SK-N-SH treated with all-trans-retinoic acid at 6 μM for 48 hours (cell line): ENCODE data around the gene FAM185A.

Experiments used
- ATAC-seq: fragments of 200-7000 bp; cut with Tn5 transposase; 3 replicates; pipeline ENCODE4 v1.9.1; 2020; ENCODE audit warnings: mild to moderate bottlenecking, moderate library complexity
- ARNTL ChIP-seq: fragments of 450-650 bp; formaldehyde crosslinking; IDR thresholded peaks from 2 replicates; pipeline ENCODE4 v1.5.0; 2020; ENCODE audit warnings: low read depth, mild to moderate bottlenecking, moderate library complexity, borderline replicate concordance
- BACH2 ChIP-seq: fragments of 250-450 bp; sonication (Bioruptor Pico); IDR thresholded peaks from 2 replicates; pipeline ENCODE4 v1.9.0; 2021; ENCODE audit warnings: mild to moderate bottlenecking, borderline replicate concordance
- CSDC2 ChIP-seq: fragments of 250-450 bp; sonication (Bioruptor Pico); IDR thresholded peaks from 2 replicates; pipeline ENCODE4 v1.5.0; 2020; ENCODE audit warnings: mild to moderate bottlenecking, moderate library complexity
- ESRRG ChIP-seq: fragments of 250-450 bp; sonication (Bioruptor Pico); IDR thresholded peaks from 2 replicates; pipeline ENCODE4 v1.6.1; 2021; ENCODE audit warnings: mild to moderate bottlenecking
- GLIS3 ChIP-seq: fragments of 250-450 bp; sonication (Bioruptor Pico); IDR thresholded peaks from 2 replicates; pipeline ENCODE4 v1.5.0; 2020; ENCODE audit warnings: mild to moderate bottlenecking, moderate library complexity
- ISL1 ChIP-seq: fragments of 250-450 bp; sonication (Bioruptor Pico); IDR thresholded peaks from 2 replicates; pipeline ENCODE4 v2.1.2; 2022; ENCODE audit warnings: mild to moderate bottlenecking, moderate library complexity
- OSR1 ChIP-seq: fragments of 250-450 bp; sonication (Bioruptor Pico); IDR thresholded peaks from 2 replicates; pipeline ENCODE4 v1.8.0; 2022; ENCODE audit warnings: moderate library complexity, mild to moderate bottlenecking, inconsistent platforms
- PPARA ChIP-seq: fragments of 250-450 bp; sonication (Bioruptor Pico); IDR thresholded peaks from 2 replicates; pipeline ENCODE4 v1.5.0; 2020; ENCODE audit warnings: mild to moderate bottlenecking, borderline replicate concordance
- RARB ChIP-seq: fragments of 250-450 bp; sonication (Bioruptor Pico); IDR thresholded peaks from 2 replicates; pipeline ENCODE4 v1.8.0; 2021; ENCODE audit warnings: mild to moderate bottlenecking, moderate library complexity
- TOX ChIP-seq: fragments of 250-450 bp; sonication (Bioruptor Pico); IDR thresholded peaks from 2 replicates; pipeline ENCODE4 v1.8.0; 2021; ENCODE audit warnings: mild to moderate bottlenecking, moderate library complexity, borderline replicate concordance
- ZC3H10 ChIP-seq: fragments of 250-450 bp; sonication (Bioruptor Pico); IDR thresholded peaks from 2 replicates; pipeline ENCODE4 v1.5.1; 2021; ENCODE audit warnings: mild to moderate bottlenecking, moderate library complexity
- ZFP3 ChIP-seq: fragments of 250-450 bp; sonication (Bioruptor Pico); IDR thresholded peaks from 2 replicates; pipeline ENCODE4 v1.5.0; 2020; ENCODE audit warnings: mild to moderate bottlenecking, moderate library complexity
- ZFP30 ChIP-seq: fragments of 450-650 bp; formaldehyde crosslinking; IDR thresholded peaks from 2 replicates; pipeline ENCODE4 v1.5.0; 2022; ENCODE audit warnings: mild to moderate bottlenecking, moderate library complexity
- ZNF565 ChIP-seq: fragments of 450-650 bp; formaldehyde crosslinking; conservative IDR thresholded peaks from 2 replicates; pipeline ENCODE4 v1.5.0; 2020; ENCODE audit warnings: low read depth, mild to moderate bottlenecking, moderate library complexity
- ZNF70 ChIP-seq: fragments of 450-650 bp; formaldehyde crosslinking; IDR thresholded peaks from 2 replicates; pipeline ENCODE4 v1.5.0; 2020; ENCODE audit warnings: mild to moderate bottlenecking, moderate library complexity
- ZNF8 ChIP-seq: fragments of 450-650 bp; formaldehyde crosslinking; IDR thresholded peaks from 2 replicates; pipeline ENCODE4 v1.5.0; 2020; ENCODE audit warnings: mild to moderate bottlenecking, moderate library complexity
- TF ChIP-seq, protein P1 (sequence below): fragments of 250-450 bp; sonication (Bioruptor Pico); IDR thresholded peaks from 2 replicates; pipeline ENCODE4 v1.8.0; 2021; ENCODE audit warnings: low read depth, mild to moderate bottlenecking, moderate library complexity, borderline replicate concordance
- TF ChIP-seq, protein P2 (sequence below): fragments of 250-450 bp; sonication (Bioruptor Pico); IDR thresholded peaks from 2 replicates; pipeline ENCODE4 v1.5.1; 2020; ENCODE audit warnings: low read depth, mild to moderate bottlenecking, moderate library complexity
- TF ChIP-seq, protein P3 (sequence below): fragments of 250-450 bp; sonication (Bioruptor Pico); IDR thresholded peaks from 2 replicates; pipeline ENCODE4 v1.5.0; 2020; ENCODE audit warnings: mild to moderate bottlenecking, moderate library complexity
- TF ChIP-seq, protein P4 (sequence below): fragments of 250-450 bp; sonication (Bioruptor Pico); IDR thresholded peaks from 2 replicates; pipeline ENCODE4 v1.8.0; 2020; ENCODE audit warnings: mild to moderate bottlenecking, moderate library complexity, borderline replicate concordance
- TF ChIP-seq, protein P5 (sequence below): fragments of 250-450 bp; sonication (Bioruptor Pico); IDR thresholded peaks from 2 replicates; pipeline ENCODE4 v1.5.1; 2021; ENCODE audit warnings: mild to moderate bottlenecking, moderate library complexity

Gene FAM185A

DNA sequence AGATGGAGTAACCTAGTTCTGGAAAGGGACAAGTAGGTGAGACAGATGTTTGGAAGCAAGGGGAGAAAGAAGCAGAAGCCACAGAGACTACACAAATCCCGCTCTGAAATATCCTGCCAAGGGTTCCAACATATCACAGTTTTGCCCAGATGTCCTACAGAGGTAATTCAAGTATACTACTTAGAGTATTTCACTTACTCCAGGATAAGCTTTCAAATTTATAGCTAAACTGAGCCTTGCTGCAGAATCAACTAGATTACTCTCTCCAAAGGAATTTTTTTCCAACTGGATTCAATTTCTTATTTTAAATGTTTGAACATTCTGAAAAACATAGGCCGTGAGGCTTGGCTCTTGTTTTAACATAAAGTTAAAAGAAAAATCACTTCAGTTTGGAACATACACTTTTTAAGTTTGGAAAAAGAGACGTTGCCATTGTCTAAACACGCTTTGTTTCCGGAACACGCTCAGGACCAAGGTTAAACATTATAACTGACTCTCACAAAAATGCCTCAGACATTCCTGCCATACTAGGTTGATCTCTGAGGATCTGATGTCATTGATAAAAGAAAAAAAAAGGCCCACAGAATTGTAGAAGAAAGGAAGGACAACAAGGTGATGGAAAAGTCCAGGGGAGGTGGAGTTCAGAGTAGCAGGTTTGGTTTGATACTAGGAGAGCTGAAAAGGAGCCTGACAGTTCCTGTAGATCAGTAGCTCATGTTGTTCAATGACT lies 74.8 kb downstream of the FAM185A start (continued):
- TF ChIP-seq, protein P1, sequence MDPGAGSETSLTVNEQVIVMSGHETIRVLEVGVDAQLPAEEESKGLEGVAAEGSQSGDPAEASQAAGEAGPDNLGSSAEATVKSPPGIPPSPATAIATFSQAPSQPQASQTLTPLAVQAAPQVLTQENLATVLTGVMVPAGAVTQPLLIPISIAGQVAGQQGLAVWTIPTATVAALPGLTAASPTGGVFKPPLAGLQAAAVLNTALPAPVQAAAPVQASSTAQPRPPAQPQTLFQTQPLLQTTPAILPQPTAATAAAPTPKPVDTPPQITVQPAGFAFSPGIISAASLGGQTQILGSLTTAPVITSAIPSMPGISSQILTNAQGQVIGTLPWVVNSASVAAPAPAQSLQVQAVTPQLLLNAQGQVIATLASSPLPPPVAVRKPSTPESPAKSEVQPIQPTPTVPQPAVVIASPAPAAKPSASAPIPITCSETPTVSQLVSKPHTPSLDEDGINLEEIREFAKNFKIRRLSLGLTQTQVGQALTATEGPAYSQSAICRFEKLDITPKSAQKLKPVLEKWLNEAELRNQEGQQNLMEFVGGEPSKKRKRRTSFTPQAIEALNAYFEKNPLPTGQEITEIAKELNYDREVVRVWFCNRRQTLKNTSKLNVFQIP (CRISPR knock-in tag), result no peak
- TF ChIP-seq BACH2, result no peak

DNA sequence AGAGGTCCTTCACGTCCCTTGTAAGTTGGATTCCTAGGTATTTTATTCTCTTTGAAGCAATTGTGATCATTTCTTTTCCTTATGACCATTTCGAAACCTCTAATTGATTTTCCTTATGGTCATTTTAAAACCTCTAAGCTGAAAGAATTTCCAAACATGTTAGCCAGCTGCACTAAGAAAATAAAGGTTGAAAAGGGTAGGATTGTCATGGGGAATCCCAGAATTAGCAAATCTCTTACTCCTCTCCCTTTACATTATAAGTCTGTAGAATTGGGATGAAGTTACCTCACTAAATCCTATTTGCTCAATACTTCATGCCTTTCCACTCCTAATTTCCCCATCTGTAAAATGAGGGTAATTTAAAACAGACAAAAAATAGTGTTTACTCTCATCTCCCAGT lies 79.5 kb downstream of the FAM185A start:
- no peak for ATAC-seq
- no peak for TF ChIP-seq ZNF70
- no peak for TF ChIP-seq BACH2
- no peak for TF ChIP-seq ZC3H10
- no peak for TF ChIP-seq RARB (CRISPR knock-in tag)
- TF ChIP-seq ARNTL, result no peak
- TF ChIP-seq ZFP3 (CRISPR knock-in tag), result no peak
- TF ChIP-seq ZFP30 (CRISPR knock-in tag), result no peak
- TF ChIP-seq, protein P2, sequence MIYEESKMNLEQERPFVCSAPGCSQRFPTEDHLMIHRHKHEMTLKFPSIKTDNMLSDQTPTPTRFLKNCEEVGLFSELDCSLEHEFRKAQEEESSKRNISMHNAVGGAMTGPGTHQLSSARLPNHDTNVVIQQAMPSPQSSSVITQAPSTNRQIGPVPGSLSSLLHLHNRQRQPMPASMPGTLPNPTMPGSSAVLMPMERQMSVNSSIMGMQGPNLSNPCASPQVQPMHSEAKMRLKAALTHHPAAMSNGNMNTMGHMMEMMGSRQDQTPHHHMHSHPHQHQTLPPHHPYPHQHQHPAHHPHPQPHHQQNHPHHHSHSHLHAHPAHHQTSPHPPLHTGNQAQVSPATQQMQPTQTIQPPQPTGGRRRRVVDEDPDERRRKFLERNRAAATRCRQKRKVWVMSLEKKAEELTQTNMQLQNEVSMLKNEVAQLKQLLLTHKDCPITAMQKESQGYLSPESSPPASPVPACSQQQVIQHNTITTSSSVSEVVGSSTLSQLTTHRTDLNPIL, result no peak
- no peak for TF ChIP-seq ZNF8 (CRISPR knock-in tag)
- TF ChIP-seq, protein P3, sequence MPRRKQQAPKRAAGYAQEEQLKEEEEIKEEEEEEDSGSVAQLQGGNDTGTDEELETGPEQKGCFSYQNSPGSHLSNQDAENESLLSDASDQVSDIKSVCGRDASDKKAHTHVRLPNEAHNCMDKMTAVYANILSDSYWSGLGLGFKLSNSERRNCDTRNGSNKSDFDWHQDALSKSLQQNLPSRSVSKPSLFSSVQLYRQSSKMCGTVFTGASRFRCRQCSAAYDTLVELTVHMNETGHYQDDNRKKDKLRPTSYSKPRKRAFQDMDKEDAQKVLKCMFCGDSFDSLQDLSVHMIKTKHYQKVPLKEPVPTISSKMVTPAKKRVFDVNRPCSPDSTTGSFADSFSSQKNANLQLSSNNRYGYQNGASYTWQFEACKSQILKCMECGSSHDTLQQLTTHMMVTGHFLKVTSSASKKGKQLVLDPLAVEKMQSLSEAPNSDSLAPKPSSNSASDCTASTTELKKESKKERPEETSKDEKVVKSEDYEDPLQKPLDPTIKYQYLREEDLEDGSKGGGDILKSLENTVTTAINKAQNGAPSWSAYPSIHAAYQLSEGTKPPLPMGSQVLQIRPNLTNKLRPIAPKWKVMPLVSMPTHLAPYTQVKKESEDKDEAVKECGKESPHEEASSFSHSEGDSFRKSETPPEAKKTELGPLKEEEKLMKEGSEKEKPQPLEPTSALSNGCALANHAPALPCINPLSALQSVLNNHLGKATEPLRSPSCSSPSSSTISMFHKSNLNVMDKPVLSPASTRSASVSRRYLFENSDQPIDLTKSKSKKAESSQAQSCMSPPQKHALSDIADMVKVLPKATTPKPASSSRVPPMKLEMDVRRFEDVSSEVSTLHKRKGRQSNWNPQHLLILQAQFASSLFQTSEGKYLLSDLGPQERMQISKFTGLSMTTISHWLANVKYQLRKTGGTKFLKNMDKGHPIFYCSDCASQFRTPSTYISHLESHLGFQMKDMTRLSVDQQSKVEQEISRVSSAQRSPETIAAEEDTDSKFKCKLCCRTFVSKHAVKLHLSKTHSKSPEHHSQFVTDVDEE (CRISPR knock-in tag), result no peak
- no peak for TF ChIP-seq ISL1 (CRISPR knock-in tag)
- no peak for TF ChIP-seq CSDC2 (CRISPR knock-in tag)
- no peak for TF ChIP-seq TOX
- no peak for TF ChIP-seq GLIS3
- TF ChIP-seq, protein P1 (CRISPR knock-in tag), result no peak
- TF ChIP-seq, protein P4, sequence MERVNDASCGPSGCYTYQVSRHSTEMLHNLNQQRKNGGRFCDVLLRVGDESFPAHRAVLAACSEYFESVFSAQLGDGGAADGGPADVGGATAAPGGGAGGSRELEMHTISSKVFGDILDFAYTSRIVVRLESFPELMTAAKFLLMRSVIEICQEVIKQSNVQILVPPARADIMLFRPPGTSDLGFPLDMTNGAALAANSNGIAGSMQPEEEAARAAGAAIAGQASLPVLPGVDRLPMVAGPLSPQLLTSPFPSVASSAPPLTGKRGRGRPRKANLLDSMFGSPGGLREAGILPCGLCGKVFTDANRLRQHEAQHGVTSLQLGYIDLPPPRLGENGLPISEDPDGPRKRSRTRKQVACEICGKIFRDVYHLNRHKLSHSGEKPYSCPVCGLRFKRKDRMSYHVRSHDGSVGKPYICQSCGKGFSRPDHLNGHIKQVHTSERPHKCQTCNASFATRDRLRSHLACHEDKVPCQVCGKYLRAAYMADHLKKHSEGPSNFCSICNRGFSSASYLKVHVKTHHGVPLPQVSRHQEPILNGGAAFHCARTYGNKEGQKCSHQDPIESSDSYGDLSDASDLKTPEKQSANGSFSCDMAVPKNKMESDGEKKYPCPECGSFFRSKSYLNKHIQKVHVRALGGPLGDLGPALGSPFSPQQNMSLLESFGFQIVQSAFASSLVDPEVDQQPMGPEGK (CRISPR knock-in tag), result no peak
- TF ChIP-seq OSR1 (CRISPR knock-in tag), result no peak
- TF ChIP-seq PPARA (CRISPR knock-in tag), result no peak
- TF ChIP-seq ZNF565 (CRISPR knock-in tag), result no peak
- TF ChIP-seq, protein P5, sequence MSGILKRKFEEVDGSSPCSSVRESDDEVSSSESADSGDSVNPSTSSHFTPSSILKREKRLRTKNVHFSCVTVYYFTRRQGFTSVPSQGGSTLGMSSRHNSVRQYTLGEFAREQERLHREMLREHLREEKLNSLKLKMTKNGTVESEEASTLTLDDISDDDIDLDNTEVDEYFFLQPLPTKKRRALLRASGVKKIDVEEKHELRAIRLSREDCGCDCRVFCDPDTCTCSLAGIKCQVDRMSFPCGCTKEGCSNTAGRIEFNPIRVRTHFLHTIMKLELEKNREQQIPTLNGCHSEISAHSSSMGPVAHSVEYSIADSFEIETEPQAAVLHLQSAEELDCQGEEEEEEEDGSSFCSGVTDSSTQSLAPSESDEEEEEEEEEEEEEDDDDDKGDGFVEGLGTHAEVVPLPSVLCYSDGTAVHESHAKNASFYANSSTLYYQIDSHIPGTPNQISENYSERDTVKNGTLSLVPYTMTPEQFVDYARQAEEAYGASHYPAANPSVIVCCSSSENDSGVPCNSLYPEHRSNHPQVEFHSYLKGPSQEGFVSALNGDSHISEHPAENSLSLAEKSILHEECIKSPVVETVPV (CRISPR knock-in tag), result no peak

DNA sequence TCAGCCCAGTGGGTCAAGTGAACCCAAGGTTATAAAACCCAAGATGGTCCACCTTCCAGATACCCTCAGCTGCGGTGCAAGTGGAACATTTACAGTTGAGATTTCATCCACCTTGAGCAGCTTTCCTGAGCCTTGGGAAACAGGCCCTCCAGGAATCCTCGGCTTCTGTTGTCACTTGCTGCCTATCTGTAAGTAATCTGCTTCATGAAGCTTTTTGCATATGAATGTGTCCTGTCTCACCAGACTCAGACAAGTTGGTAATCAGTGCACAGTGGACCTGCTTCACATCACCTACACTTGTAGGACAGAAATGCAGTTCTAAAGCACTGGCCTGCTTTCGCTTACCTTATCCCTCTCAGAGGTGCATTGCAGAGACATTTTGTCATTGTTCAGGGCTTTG lies 80.3 kb downstream of the FAM185A start:
- TF ChIP-seq ZNF565 (CRISPR knock-in tag), result no peak
- TF ChIP-seq ESRRG (CRISPR knock-in tag), result no peak
- no peak for TF ChIP-seq ZNF8 (CRISPR knock-in tag)
- TF ChIP-seq, protein P1 (CRISPR knock-in tag), result no peak
- TF ChIP-seq ARNTL, result no peak
- TF ChIP-seq, all 23 proteins: peak for 0
- ATAC-seq, result no peak
